Stimulated activated effector memory CD8-positive, alpha-beta T cell treated with anti-CD3 and anti-CD28 coated beads, Interleukin-12 subunit alpha, Interleukin-12 subunit beta, amount 100 ng/mL, for 72 hours (primary cell): Measurements from ENCODE around the gene ZDBF2.
"Not testable (repeated sequence)": the region's sequence is repeated elsewhere in the genome, so short reads cannot be mapped to it uniquely, and the experiment has no call there.

Source experiments
- ATAC-seq: fragments of 150-1000 bp; cut with Tn5 transposase; 2 replicates; pipeline ENCODE4 v1.10.0; 2021
- DNase-seq, 2 donors: peaks; one replicate each; pipeline ENCODE4 v3.0.0; 2021 to 2022; ENCODE audit warnings: low spot score in 2 of 2
- H3K27ac Mint-ChIP-seq: one replicate; pipeline ENCODE4 v1.8.0; 2022; ENCODE audit warnings: mild to moderate bottlenecking, mixed read lengths
- H3K36me3 Mint-ChIP-seq: one replicate; pipeline ENCODE4 v1.8.0; 2022; ENCODE audit warnings: mild to moderate bottlenecking, mixed read lengths
- H3K4me1 Mint-ChIP-seq: one replicate; pipeline ENCODE4 v1.8.0; 2022; ENCODE audit warnings: mixed read lengths
- H3K4me3 Mint-ChIP-seq: one replicate; pipeline ENCODE4 v1.8.0; 2022; ENCODE audit warnings: mild to moderate bottlenecking, mixed read lengths
- H3K9me3 Mint-ChIP-seq: one replicate; pipeline ENCODE4 v1.8.0; 2022; ENCODE audit warnings: mixed read lengths

Gene ZDBF2

DNA sequence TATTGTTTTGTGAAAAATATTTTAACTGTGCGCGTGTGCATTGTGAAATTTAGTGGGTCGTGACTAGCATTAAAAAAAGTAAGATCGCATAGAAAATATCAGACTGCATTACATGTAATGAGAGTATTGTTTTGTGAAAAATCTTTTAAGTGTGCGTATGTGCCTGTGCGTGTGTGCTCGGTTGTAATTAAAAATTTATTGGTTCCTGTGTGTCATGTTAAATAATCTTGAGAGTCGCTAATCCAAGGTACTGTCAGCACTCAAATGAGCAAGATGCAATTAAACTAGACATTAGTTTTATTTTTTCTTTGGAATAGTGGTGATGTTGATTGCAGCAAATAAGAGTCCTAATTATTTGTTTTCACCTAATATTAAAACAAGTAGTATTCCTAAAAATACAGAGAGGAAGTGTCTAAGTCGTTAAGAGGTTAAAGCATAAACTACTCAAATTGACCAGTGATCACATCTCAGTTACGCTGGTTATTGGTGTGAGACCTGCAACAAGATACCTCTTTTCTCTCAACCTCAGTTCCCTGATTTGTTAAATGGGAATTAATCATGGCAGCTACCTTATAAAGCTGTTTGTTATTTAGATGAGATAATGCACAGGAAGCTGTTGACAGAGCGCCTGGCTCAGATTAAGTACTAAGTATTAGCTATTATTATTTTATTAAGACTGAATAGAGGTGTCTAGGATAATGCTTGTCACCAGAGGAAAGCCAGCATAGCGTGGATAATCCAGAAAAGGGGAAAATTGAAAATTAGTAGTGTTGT is 1.9 kb downstream of the ZDBF2 start:
- Mint-ChIP-seq H3K4me3 (peak overlapping the region; percentile 78), H3K9me3 (no peaks in the 10 kb centered on the region), H3K27ac (no peak overlapping the region), H3K36me3 (peaks cover 12% of the 10 kb centered on the region), H3K4me1 (peaks cover 25% of the 10 kb centered on the region)
- no peak for DNase-seq
- ATAC-seq: no peak

DNA sequence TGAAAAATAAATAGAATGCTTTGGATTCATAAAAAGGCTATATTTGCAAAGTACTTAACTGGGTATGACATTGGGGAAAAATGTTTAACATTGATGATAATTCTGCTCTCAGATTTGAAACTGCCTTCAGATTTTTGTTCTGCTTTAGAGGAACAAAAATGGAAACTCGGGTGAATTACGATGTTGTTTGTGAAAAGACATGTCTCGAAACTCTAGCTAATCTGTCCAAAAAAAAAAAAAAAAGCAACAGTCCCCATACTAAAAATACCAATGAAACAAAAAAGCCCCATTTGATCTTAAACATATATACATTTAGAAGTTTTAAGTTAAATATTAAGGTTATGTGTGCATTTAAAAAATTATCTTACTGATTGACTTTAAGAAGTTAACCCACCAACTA is 3.0 kb downstream of the ZDBF2 start:
- no peak for ATAC-seq
- Mint-ChIP-seq H3K36me3 (peaks cover 23% of the 10 kb centered on the region), H3K4me1 (peaks cover 25% of the 10 kb centered on the region), H3K27ac (no peak overlapping the region), H3K9me3 (no peaks in the 10 kb centered on the region), H3K4me3 (no peak overlapping the region)
- no peak for DNase-seq

- Mint-ChIP-seq H3K9me3 (peaks cover 5% of the 10 kb centered on the region), H3K4me1 (no peaks in the 10 kb centered on the region), H3K36me3 (peaks cover 35% of the 10 kb centered on the region), H3K4me3 (no peak overlapping the region), H3K27ac (no peak overlapping the region)
- ATAC-seq: no peak
- DNase-seq: no peak
These were observed 8.3 kb downstream of the ZDBF2 start for GRCh38 chr2:206282746-206283145.

GRCh38 chr2:206287197-206287596 is 12.7 kb downstream of the ZDBF2 start:
- Mint-ChIP-seq H3K27ac (no peak overlapping the region), H3K36me3 (peaks cover 21% of the 10 kb centered on the region), H3K4me1 (no peaks in the 10 kb centered on the region), H3K9me3 (peaks cover 5% of the 10 kb centered on the region), H3K4me3 (no peak overlapping the region)
- ATAC-seq (no peak), DNase-seq (no peak)

- Mint-ChIP-seq H3K4me1 (no peaks in the 10 kb centered on the region), H3K36me3 (peaks cover 6% of the 10 kb centered on the region), H3K9me3 (peaks cover under 1% of the 10 kb centered on the region), H3K27ac (no peak overlapping the region), H3K4me3 (no peak overlapping the region)
- DNase-seq (no peak), ATAC-seq (no peak)
These were observed 14.9 kb downstream of the ZDBF2 start for GRCh38 chr2:206289391-206289790.

DNA sequence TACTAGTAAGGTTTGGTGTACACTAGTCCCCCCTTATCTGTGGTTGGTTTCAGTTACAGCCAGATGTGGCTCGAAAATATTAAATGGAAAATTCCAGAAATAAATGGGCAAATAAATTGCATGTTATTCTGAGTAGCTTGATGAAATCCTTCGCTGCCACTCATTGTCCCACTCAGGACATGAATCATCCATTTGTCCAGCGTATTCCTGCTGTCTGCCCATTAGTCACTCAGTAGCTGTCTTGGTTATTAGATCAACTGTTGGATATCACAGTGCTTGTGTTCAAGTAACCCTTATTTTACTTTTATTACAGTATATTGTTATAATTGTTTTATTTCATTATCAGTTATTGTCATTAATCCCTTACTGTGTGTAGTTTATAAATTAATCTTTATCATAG is 21.7 kb downstream of the ZDBF2 start:
- peaks cover 18% of the 10 kb centered on the region for H3K36me3 Mint-ChIP-seq
- peaks cover 5% of the 10 kb centered on the region for H3K9me3 Mint-ChIP-seq
- DNase-seq (no peak), ATAC-seq (no peak)
- no peak overlapping the region for H3K4me3 Mint-ChIP-seq
- no peak overlapping the region for H3K27ac Mint-ChIP-seq
- no peaks in the 10 kb centered on the region for H3K4me1 Mint-ChIP-seq

DNA sequence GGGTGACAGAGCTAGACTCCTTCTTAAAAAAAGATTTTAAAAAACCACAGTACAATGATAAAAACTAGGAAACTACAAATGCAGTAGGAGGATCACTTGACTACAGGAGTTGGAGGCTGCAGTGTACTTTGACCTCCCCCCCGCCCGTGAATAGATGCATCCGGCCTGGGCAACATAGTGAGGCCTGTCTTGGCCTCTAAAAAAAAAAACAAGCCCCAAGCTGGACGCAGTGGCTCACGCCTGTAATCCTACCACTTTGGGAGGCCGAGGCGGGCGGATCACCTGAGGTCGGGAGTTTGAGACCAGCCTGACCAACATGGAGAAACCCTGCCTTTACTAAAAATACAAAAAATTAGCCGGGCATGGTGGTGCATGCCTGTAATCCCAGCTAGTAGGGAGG is 25.1 kb downstream of the ZDBF2 start:
- H3K9me3 Mint-ChIP-seq, H3K4me1 Mint-ChIP-seq, H3K27ac Mint-ChIP-seq, ATAC-seq, DNase-seq, H3K4me3 Mint-ChIP-seq: not testable (repeated sequence)
- H3K36me3 Mint-ChIP-seq: peaks cover 21% of the 10 kb centered on the region

- no peak overlapping the region for H3K4me3 Mint-ChIP-seq
- H3K9me3 Mint-ChIP-seq: peaks cover 6% of the 10 kb centered on the region
- peaks cover 6% of the 10 kb centered on the region for H3K36me3 Mint-ChIP-seq
- ATAC-seq (no peak), DNase-seq (no peak)
- no peak overlapping the region for H3K27ac Mint-ChIP-seq
- H3K4me1 Mint-ChIP-seq: no peaks in the 10 kb centered on the region
These were observed 31.2 kb downstream of the ZDBF2 start for GRCh38 chr2:206305523-206306245.

DNA sequence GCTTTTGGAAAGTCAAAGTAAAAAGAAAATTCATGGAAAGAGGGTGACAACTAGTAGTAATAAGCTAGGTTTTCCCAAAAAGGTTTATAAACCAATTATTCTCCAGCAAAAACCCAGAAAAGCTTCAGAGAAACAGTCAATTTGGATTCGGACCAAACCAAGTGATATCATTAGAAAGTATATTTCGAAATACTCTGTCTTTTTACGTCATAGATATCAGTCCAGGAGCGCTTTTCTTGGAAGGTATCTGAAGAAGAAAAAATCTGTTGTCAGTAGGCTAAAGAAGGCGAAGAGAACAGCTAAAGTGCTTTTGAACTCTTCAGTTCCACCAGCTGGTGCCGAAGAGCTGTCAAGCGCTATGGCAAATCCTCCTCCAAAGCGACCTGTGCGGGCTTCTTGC is 36.6 kb downstream of the ZDBF2 start:
- no peak for DNase-seq
- Mint-ChIP-seq H3K27ac (no peak overlapping the region), H3K36me3 (no peaks in the 10 kb centered on the region), H3K4me1 (no peaks in the 10 kb centered on the region), H3K9me3 (peaks cover 6% of the 10 kb centered on the region), H3K4me3 (no peak overlapping the region)
- ATAC-seq: no peak

DNA sequence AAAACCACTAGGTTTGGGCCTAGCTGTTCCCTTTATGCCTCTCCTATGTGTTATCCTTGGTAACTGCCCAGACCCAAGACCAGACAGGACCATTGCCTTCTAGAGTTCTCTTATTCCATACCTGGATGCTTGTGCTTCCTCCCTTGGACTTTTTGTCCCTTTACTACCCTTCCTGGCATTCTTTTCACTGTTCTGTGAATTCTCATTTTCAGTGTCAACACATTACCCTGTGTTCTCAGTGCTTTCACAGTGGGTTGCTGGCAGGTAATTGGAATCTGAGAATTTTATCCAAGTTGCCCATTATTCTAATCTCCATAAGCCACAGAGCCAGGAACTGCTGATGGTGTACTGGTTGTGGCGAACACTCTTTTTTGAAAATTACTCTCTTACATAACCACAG is 41.7 kb downstream of the ZDBF2 start:
- H3K27ac Mint-ChIP-seq: no peak overlapping the region
- ATAC-seq: no peak
- H3K36me3 Mint-ChIP-seq: no peaks in the 10 kb centered on the region
- H3K4me3 Mint-ChIP-seq: no peak overlapping the region
- H3K9me3 Mint-ChIP-seq: peaks cover 4% of the 10 kb centered on the region
- H3K4me1 Mint-ChIP-seq: no peaks in the 10 kb centered on the region
- DNase-seq: no peak

- Mint-ChIP-seq H3K36me3 (no peaks in the 10 kb centered on the region), H3K4me1 (no peaks in the 10 kb centered on the region), H3K4me3 (no peak overlapping the region), H3K9me3 (peaks cover 4% of the 10 kb centered on the region), H3K27ac (no peak overlapping the region)
- DNase-seq (no peak), ATAC-seq (no peak)
These were observed 48.6 kb downstream of the ZDBF2 start for GRCh38 chr2:206323033-206323432.

DNA sequence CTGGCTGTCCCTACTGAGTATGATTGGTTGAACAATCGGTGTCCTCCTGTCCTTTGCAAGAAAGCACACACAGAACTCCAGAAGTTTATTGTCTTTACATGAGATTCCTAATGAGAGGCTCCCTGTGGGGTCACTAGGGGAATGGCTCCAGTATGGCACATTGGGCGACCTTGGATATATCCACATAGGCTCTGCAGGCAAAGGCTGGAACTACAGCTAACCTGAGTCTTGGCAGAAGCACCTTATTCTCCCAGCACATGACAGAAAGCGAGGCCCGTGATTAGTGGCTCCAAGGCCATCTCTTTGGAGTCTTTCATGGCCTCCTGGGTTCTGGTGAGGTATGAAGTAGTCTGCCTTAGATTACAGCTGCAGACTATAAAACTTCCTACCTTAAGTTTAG is 49.0 kb downstream of the ZDBF2 start:
- Mint-ChIP-seq H3K27ac (no peak overlapping the region), H3K4me3 (no peak overlapping the region), H3K9me3 (peaks cover 4% of the 10 kb centered on the region), H3K4me1 (no peaks in the 10 kb centered on the region), H3K36me3 (no peaks in the 10 kb centered on the region)
- no peak for DNase-seq
- no peak for ATAC-seq

DNA sequence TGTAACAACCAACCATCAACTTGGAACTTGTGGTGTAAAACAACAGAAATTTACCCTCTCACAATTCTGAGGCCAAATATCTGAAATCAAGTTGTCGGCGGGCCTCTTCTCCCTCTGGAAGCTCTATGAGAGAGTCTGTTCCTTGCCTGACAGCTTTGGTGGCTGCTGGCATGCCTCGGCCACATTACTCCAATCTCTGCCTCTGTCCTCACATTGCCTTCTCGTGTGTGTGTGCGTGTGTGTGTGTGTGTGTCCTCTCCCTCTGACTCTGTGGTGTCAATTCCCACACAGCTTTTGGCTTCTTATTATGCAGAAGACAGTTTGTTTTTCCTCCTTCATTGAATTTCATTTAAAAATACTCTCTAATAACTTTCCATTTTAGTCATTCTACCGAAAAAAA is 50.4 kb downstream of the ZDBF2 start:
- Mint-ChIP-seq H3K9me3 (no peaks in the 10 kb centered on the region), H3K36me3 (no peaks in the 10 kb centered on the region), H3K4me1 (no peaks in the 10 kb centered on the region), H3K4me3 (no peak overlapping the region), H3K27ac (no peak overlapping the region)
- ATAC-seq (no peak), DNase-seq (no peak)

DNA sequence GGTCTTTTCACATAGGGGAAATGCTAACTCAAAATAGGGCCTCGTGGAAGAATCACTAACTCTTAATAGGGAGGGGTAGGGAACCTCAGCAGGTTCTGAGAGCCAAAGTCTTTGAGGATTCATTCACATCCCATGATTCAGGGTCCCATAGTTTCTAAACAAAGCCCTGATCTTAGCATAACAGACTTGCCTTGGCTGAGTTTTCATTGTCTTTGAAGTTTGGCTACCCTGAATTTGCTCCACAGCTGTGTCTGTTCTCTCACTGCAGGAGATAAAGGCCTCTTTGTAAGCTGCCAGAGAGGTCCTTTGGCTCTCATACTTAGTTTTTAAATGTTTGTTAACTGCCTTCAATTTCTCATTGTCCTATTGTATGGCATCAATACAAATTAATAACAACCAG is 54.5 kb downstream of the ZDBF2 start:
- no peak overlapping the region for H3K4me3 Mint-ChIP-seq
- H3K27ac Mint-ChIP-seq: no peak overlapping the region
- no peaks in the 10 kb centered on the region for H3K36me3 Mint-ChIP-seq
- no peaks in the 10 kb centered on the region for H3K9me3 Mint-ChIP-seq
- no peak for ATAC-seq
- H3K4me1 Mint-ChIP-seq: no peaks in the 10 kb centered on the region
- DNase-seq: no peak

- ATAC-seq: no peak
- H3K4me3 Mint-ChIP-seq: no peak overlapping the region
- no peak for DNase-seq
- no peaks in the 10 kb centered on the region for H3K36me3 Mint-ChIP-seq
- no peak overlapping the region for H3K27ac Mint-ChIP-seq
- no peaks in the 10 kb centered on the region for H3K9me3 Mint-ChIP-seq
- H3K4me1 Mint-ChIP-seq: no peaks in the 10 kb centered on the region
These were observed 62.4 kb downstream of the ZDBF2 start for GRCh38 chr2:206336861-206337260.

- DNase-seq: no peak
- no peak overlapping the region for H3K4me3 Mint-ChIP-seq
- H3K36me3 Mint-ChIP-seq: no peaks in the 10 kb centered on the region
- no peaks in the 10 kb centered on the region for H3K4me1 Mint-ChIP-seq
- H3K27ac Mint-ChIP-seq: no peak overlapping the region
- no peaks in the 10 kb centered on the region for H3K9me3 Mint-ChIP-seq
- no peak for ATAC-seq
These were observed 63.5 kb downstream of the ZDBF2 start for GRCh38 chr2:206337956-206338355.
